Bronchial epithelial cell (primary cell): ENCODE data around the gene BEST3. TPM values are rescaled to one million over a fixed set of nuclear protein-coding genes. Genes with fewer than 3 reads are reported as not detected.
A peak's percentile ranks its signal among the peaks of the same experiment; 100 is the strongest.

Experiments
- DNase-seq: peaks from one replicate; pipeline ENCODE4 v3.0.0-alpha.2; 2010; ENCODE audit warnings: low read depth
- FAIRE-seq: peaks from 2 replicates; lab custom pipeline; 2011; peaks lifted over from hg19 to GRCh38; lab: Jason Lieb, UNC
- H3K27me3 ChIP-seq: 2 replicates; pipeline ENCODE4 v1.5.1; 2011; ENCODE audit warnings: low read length; ENCODE audit not compliant: control insufficient read depth, insufficient read depth
- H3K36me3 ChIP-seq: 2 replicates; pipeline ENCODE4 v1.5.1; 2011; ENCODE audit warnings: low read length; ENCODE audit not compliant: control insufficient read depth, insufficient read depth
- H3K4me3 ChIP-seq: 2 replicates; pipeline ENCODE4 v1.5.1; 2011; ENCODE audit warnings: mild to moderate bottlenecking, low read depth, low read length, control low read depth
- total RNA-seq: library from RNA; depleted of rRNA; stranded (reverse); fragments of >200 nt; gene quantifications from 2 replicates; pipeline ENCODE4 v1.2.1, GENCODE V29; 2014
- TF ChIP-seq, protein P1 (sequence below): IDR thresholded peaks from 2 replicates; pipeline ENCODE4 v1.5.1; 2011; ENCODE audit warnings: mild to moderate bottlenecking, moderate library complexity, low read length, control low read depth, inconsistent platforms; ENCODE audit not compliant: insufficient read depth, severe bottlenecking

The BEST3 gene
- total RNA-seq = not detected in 2 replicates

DNA sequence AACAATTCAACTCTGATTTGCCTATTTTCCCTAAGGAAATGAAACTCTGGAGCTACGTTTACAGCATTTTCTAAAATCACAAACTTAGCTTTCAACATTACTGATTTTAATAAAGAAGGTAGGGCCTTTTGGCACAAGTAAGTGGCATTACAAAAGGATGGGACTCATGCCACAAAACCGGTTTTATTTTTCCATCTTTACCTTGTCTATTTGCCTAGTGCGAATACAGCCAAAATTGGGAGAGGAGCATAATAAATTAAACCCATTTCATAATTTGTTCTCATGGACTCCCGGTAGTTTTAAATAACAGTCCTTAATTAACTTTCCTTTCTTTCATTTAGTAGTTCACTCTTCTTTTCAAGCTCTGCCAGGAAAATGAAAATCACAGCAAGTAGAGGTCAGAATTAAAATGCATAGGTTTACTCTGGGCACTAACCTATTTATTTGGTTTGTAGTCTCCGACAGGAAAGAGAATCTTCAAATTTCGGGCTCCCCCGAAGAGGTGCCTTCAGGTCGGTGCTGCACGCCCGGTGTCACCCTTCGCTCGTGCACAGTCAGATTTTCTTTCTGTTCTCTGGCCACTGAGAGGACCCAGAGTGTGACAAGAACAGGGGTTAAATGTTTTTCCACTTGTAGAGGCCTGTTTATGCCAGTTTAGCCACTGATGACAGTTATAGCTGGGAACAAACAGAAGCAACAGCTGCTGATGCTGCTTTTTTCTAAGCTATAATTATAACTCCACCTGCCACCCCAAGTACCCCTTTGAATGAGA lies at the start of gene BEST3:
Gene BEST3, minus strand, starts transcription at position 535 of the 772 bp plus-strand sequence. CDS start 1,505 bp downstream, outside the sequence.
- FAIRE-seq (no peak), DNase-seq (no peak)
- Histone ChIP-seq H3K36me3 (no peaks in the 10 kb centered on the region), H3K27me3 (no peaks in the 10 kb centered on the region), H3K4me3 (no peak within 1 kb of the TSS)
- TF ChIP-seq, protein P1, sequence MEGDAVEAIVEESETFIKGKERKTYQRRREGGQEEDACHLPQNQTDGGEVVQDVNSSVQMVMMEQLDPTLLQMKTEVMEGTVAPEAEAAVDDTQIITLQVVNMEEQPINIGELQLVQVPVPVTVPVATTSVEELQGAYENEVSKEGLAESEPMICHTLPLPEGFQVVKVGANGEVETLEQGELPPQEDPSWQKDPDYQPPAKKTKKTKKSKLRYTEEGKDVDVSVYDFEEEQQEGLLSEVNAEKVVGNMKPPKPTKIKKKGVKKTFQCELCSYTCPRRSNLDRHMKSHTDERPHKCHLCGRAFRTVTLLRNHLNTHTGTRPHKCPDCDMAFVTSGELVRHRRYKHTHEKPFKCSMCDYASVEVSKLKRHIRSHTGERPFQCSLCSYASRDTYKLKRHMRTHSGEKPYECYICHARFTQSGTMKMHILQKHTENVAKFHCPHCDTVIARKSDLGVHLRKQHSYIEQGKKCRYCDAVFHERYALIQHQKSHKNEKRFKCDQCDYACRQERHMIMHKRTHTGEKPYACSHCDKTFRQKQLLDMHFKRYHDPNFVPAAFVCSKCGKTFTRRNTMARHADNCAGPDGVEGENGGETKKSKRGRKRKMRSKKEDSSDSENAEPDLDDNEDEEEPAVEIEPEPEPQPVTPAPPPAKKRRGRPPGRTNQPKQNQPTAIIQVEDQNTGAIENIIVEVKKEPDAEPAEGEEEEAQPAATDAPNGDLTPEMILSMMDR = no peak

DNA sequence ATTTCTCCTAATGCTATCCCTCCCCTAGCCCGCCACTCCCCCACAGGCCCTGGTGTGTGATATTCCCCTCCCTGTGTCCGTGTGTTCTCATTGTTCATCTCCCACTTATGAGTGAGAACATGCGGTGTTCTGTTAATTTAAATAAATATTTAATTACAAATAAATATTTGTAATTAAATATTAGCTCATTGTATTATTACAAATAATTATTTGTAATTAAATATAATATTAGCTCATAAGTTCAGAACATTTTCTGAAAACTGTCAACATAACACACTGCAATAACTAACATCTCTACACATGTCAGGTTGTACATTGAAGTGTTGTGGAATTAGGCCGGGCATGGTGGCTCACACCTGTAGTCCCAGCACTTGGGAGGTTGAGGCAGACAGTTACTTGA lies 45.0 kb upstream of the BEST3 start:
- no peak for FAIRE-seq
- TF ChIP-seq, protein P1 = no peak
- Histone ChIP-seq H3K36me3 (no peaks in the 10 kb centered on the region), H3K27me3 (no peaks in the 10 kb centered on the region), H3K4me3 (no peak overlapping the region)
- no peak for DNase-seq

DNA sequence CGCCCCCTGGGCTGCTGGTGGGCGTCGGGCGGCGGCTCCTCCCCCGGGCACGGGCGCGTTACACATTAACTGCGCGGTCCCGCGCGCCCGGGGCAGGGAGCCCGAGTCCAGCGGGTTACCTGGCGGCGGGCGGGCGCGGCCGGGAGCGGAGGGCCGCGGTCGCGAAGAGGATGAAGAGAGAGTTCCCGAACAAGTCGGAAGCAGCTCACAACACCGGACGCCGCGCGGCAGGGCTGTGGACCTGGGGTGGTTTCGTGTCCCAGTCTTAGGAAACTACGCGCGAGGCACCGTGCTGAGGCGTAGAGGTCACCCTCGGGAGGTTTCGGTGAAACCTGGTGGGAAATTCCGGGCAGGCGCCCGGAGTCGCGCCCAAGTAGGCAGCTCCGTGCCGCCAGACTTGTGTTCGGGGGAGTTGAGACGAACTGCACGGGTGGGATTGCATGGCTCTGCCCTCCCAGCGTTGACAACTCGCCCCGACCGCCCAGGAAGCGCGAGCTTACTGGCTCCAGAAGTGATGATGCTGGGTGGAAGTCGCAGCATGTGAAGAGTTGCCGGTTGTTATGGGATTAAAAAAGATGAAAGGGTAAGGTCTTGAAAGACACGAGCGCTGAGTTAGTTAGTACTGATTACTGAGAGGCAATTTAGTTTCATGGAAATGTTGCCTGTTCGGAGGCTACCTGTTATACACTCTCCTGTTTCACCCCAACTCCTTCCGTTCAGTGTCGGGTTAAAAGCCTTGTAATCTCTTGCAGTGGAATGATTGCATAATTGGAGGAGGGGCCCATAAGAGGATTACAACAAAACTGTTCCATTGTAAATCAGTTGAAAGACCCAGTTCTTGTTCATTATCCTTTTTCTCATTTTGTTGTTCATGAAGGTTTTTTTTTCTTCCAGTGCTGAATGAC lies 40.4 kb upstream of the BEST3 start:
- H3K27me3 ChIP-seq = no peaks in the 10 kb centered on the region
- no peak for FAIRE-seq
- DNase-seq = peak; percentile 69
- TF ChIP-seq, protein P1 = no peak
- no peaks in the 10 kb centered on the region for H3K36me3 ChIP-seq
- H3K4me3 ChIP-seq = peak overlapping the region; percentile 66

DNA sequence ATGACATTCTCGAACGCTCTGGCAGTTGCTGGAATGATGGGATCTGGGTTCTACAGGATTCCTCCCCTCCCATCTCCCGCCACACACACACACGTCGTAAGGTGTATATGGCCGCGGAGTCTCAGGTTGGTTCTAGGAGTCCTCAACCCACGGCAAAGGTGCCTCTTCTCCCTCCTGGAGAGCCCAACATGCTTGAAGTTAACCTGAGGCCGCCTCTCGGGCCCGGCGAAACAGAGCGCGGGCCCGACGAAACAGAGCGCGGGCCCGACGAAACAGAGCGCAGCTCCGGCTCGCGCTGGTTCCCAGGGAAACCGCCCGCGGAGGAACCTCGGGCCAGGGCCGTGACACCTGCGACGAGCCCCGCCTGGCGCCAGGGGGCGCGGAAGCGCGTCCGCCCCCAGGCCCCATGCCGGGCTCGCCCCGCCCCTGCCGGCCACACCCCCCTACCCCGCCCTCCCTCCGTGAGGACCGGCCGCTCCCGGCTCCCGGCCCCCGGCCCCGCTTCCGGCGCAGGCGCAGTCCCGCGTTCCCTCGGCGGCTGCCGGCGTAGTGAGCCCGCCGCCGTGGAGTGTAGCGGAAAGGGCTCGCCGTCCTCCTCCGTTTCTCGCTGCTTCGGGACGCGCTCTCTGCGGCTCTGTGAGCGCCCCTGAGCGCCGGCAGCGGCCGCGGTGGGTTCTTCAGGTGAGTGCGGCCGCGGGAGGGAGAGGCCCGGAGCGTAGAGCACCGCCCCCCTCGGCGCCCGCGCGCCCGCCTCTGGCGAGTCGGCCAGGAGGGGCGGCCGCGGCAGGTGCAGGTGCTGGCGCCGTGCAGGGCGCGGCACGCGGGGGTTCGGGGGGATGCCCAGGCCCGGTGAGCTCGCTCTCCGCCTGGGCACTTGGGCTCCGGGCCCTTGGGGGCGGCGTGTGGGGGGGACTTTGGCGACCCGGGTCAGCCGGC lies 39.5 kb upstream of the BEST3 start, which contains the start of gene RAB3IP:
Gene RAB3IP, plus strand, starts transcription at position 510 of the 936 bp plus-strand sequence. CDS start 16,549 bp downstream, outside the sequence.
- H3K27me3 ChIP-seq = no peaks in the 10 kb centered on the region
- H3K36me3 ChIP-seq = no peaks in the 10 kb centered on the region
- peak; percentile 57 for DNase-seq
- no peak for FAIRE-seq
- peak within 1 kb of the TSS; percentile 66 for H3K4me3 ChIP-seq
- TF ChIP-seq, protein P1 = peak; percentile 72

DNA sequence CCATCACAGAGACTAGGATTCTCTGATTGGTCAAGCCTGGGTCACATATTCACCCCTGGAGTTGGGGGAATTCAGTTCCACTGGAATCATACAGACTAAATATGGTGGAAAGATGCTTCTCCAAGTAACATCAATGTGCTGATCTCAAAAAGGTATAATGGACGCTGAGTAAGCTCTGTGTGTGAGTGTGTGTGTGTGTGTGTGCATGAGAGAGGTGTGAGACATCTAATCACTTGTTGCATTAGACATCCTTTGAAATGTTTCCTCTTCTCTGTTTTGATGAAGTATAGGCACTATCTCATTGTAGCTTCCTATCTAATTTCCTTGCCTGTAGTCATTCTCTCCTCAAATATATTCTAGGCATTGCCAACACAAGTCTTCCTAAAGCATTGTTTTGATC lies 34.5 kb upstream of the BEST3 start:
- H3K36me3 ChIP-seq = no peaks in the 10 kb centered on the region
- H3K4me3 ChIP-seq = no peak overlapping the region
- TF ChIP-seq, protein P1 = no peak
- no peak for DNase-seq
- no peaks in the 10 kb centered on the region for H3K27me3 ChIP-seq
- no peak for FAIRE-seq
